SK-N-MC (cell line): ENCODE data around the gene DOCK9.

Experiments used
- EZH2 ChIP-seq: fragments of 200-600 bp; sonication (generic); IDR thresholded peaks from one replicate; pipeline ENCODE4 v1.6.1; 2017; ENCODE audit warnings: antibody characterized with exemption
- POLR2AphosphoS5 ChIP-seq: IDR thresholded peaks from 2 replicates; pipeline ENCODE4 v1.6.1; 2012; ENCODE audit warnings: mild to moderate bottlenecking, low read depth, low read length, borderline replicate concordance

GRCh38 chr13:98879957-98880356 lies 97.9 kb downstream of the DOCK9 start:
- TF ChIP-seq POLR2AphosphoS5 (no peak), EZH2 (no peak)
